ENCODE data around the gene CAPN12. TPM values are rescaled to one million over a fixed set of nuclear protein-coding genes. Genes with fewer than 3 reads are reported as not detected.
A peak's percentile ranks its signal among the peaks of the same experiment; 100 is the strongest.

The CAPN12 gene
- total RNA-seq, 4 donors from 2014 or later = 0.83 to 2.1 (median 1.6) TPM

GRCh38 chr19:38728752-38729541 lies 15.3 kb downstream of the CAPN12 start:
- H3K36me3 ChIP-seq = peaks cover 50 to 85% (median 78%) of the 10 kb centered on the region in 4 donors

DNA sequence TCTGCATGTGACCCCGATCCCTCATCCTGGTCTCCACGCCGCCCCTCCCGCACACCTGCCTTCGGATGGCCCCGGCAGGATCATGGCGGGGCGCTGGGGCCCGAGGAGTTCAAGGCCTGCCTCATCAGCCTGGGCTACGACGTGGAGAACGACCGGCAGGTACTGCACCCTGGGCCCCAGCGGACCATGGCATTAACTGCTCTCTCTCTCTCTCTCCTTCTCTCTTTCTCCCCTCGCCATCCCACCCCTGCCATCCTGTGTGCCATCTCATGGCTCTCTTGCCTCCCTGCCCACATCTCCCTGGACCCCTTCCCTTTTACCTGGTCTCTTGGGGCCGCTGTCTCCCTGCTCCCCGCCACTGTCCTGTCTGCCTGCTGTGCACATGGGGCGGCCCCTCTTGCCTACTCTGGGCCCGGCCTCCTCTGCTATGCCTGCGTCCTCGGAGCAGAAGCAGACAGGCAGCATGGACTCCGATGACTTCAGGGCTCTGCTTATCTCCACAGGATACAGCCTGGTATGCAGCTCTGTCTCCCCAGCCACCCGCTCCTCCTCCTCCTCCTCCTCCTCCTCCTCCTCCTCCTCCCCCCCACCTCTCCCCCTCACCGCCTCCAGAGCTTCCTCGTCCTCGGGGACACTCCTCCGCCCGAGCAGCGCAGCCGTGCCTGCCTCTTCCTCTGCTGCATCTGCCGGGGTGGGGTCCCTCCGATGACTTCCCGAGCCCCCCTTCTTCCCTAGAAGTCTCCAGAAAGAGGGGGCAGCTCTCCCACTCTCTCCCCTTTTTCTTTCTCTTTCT lies 16.2 kb downstream of the CAPN12 start:
- WGBS = 73% methylated on average over 28 of the region's 33 CpGs

More at GRCh38 chr19:38728752-38729541, 15.3 kb downstream of the CAPN12 start:
- WGBS = 84% methylated on average over 20 of the region's 37 CpGs
- no peaks in the 10 kb centered on the region for H3K27me3 ChIP-seq
- no peak for TF ChIP-seq POLR2AphosphoS5 (IDR thresholded peaks at IDR 0.05)
- no peak for TF ChIP-seq EP300 (IDR thresholded peaks at IDR 0.05)
- no peak for DNase-seq (ENCODE audit: extremely low spot score)
- H3K27ac ChIP-seq (replicated peaks in 1 of 4) = peak overlapping the region; percentile 54 to 72 (median 62)
- H3K4me3 ChIP-seq = no peak overlapping the region
- H3K9me3 ChIP-seq = no peaks in the 10 kb centered on the region
- peaks cover 41 to 74% (median 54%) of the 10 kb centered on the region in 4 donors for H3K4me1 ChIP-seq
- intact Hi-C loops (cut with DNase I) = no loop called here

DNA sequence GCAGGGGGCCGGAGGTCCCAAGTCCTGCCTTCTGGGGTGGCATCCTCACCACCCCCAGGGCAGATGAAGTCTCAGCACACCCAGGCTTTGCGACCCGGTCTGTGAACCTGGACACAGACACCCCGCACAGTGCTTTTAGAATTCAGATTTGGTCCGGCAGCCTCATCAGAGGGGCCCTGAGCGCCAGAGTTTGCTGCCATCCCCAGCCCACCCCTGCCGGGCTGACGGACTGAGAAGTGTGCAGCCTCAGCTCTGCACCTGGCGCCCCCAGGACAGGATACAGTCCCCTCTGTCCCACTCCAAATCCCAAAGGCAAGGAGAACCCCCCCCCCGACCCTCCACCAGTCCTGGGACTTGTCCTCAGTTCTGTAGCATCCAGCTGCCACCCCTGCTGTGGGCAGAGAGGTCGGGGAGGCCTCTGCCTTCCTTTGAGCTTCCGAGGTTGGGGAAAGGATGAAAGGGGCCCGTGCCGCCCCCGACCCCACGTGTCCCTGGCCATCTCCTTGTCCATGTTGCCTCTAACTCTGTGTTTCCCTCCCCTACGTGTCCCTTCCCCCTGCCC lies 16.9 kb downstream of the CAPN12 start:
- Histone ChIP-seq H3K9me3 (no peaks in the 10 kb centered on the region), H3K27me3 (no peaks in the 10 kb centered on the region), H3K36me3 (peaks cover 66 to 99% (median 93%) of the 10 kb centered on the region in 4 donors), H3K4me1 (peaks cover 43 to 68% (median 49%) of the 10 kb centered on the region in 4 donors), H3K4me3 (no peak overlapping the region), H3K27ac (replicated peaks in 1 of 4) (peak overlapping the region; percentile 54 to 72 (median 62))
- TF ChIP-seq, protein P1, sequence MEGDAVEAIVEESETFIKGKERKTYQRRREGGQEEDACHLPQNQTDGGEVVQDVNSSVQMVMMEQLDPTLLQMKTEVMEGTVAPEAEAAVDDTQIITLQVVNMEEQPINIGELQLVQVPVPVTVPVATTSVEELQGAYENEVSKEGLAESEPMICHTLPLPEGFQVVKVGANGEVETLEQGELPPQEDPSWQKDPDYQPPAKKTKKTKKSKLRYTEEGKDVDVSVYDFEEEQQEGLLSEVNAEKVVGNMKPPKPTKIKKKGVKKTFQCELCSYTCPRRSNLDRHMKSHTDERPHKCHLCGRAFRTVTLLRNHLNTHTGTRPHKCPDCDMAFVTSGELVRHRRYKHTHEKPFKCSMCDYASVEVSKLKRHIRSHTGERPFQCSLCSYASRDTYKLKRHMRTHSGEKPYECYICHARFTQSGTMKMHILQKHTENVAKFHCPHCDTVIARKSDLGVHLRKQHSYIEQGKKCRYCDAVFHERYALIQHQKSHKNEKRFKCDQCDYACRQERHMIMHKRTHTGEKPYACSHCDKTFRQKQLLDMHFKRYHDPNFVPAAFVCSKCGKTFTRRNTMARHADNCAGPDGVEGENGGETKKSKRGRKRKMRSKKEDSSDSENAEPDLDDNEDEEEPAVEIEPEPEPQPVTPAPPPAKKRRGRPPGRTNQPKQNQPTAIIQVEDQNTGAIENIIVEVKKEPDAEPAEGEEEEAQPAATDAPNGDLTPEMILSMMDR (IDR thresholded peaks at IDR 0.05) = no peak
- TF ChIP-seq POLR2AphosphoS5 (IDR thresholded peaks at IDR 0.05) (no peak), POLR2A (IDR thresholded peaks at IDR 0.05; ENCODE audit: low read depth) (no peak), EP300 (IDR thresholded peaks at IDR 0.05) (no peak)
- intact Hi-C loops (cut with DNase I) = no loop called here
- 91% methylated on average over 12 of the region's 17 CpGs for WGBS
- DNase-seq (ENCODE audit: extremely low spot score) = no peak

More for the DNA sequence above, 16.2 kb downstream of the CAPN12 start:
- intact Hi-C loops (cut with DNase I) = no loop called here
- Histone ChIP-seq H3K27ac (replicated peaks in 1 of 4) (peak overlapping the region; percentile 54 to 72 (median 62)), H3K4me3 (no peak overlapping the region), H3K27me3 (no peaks in the 10 kb centered on the region), H3K4me1 (peaks cover 39 to 68% (median 48%) of the 10 kb centered on the region in 4 donors), H3K36me3 (peaks cover 59 to 93% (median 86%) of the 10 kb centered on the region in 4 donors), H3K9me3 (no peaks in the 10 kb centered on the region)
- TF ChIP-seq EP300 (IDR thresholded peaks at IDR 0.05) (no peak), POLR2AphosphoS5 (IDR thresholded peaks at IDR 0.05) (peak in 1 of 2 donors; percentile 10), POLR2A (IDR thresholded peaks at IDR 0.05; ENCODE audit: low read depth) (no peak)
- TF ChIP-seq, protein P1 (IDR thresholded peaks at IDR 0.05) = no peak
- no peak for DNase-seq (ENCODE audit: extremely low spot score)

DNA sequence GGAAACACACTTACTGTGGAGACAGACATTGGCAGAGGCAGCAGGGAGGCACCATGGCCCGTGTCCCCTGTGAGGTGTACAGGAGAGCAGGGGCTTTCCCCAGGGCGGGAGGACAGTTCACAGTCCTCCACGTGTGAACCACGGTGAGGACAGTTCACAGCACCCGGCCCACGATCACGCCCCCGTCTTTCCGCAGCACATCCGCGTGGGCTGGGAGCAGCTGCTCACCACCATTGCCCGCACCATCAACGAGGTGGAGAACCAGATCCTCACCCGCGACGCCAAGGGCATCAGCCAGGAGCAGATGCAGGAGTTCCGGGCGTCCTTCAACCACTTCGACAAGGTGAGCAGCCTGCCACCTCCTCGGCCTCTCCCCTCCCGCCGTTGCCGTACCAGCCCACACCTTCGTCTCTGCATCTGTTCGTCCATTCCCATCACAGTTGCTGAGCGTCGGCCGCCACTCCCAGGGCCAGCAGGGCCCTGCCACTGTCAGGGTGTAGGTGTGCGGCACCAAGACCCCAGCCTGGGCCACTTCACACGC lies 17.4 kb downstream of the CAPN12 start:
- Histone ChIP-seq H3K36me3 (peaks cover 72 to 99% (median 97%) of the 10 kb centered on the region in 4 donors), H3K4me1 (peaks cover 47 to 69% (median 51%) of the 10 kb centered on the region in 4 donors), H3K27ac (replicated peaks in 1 of 4) (peak overlapping the region; percentile 54 to 72 (median 62)), H3K27me3 (no peaks in the 10 kb centered on the region), H3K9me3 (no peaks in the 10 kb centered on the region), H3K4me3 (no peak overlapping the region)
- DNase-seq (ENCODE audit: extremely low spot score) = no peak
- TF ChIP-seq POLR2AphosphoS5 (IDR thresholded peaks at IDR 0.05) (no peak), POLR2A (IDR thresholded peaks at IDR 0.05; ENCODE audit: low read depth) (no peak), EP300 (IDR thresholded peaks at IDR 0.05) (no peak)
- TF ChIP-seq, protein P1 (IDR thresholded peaks at IDR 0.05) = no peak
- intact Hi-C loops (cut with DNase I) = no loop called here
- 89% methylated on average over 7 of the region's 30 CpGs for WGBS

All from esophagus muscularis mucosa (tissue), 4 donors.